SU-DHL-6 (cell line): ENCODE data around the gene ADGRE3.

Source experiments
- H2AFZ ChIP-seq: fragments of 200-600 bp; sonication (generic); 2 replicates; pipeline ENCODE4 v1.6.1; 2014; ENCODE audit warnings: low read depth, mild to moderate bottlenecking, moderate library complexity, mixed read lengths, antibody characterized with exemption, low read length; ENCODE audit not compliant: severe bottlenecking
- H3F3A ChIP-seq: fragments of 200-600 bp; shearing (Covaris generic); 2 replicates; pipeline ENCODE4 v1.6.0; 2016; ENCODE audit warnings: antibody characterized with exemption, mild to moderate bottlenecking; ENCODE audit not compliant: insufficient read depth
- H3K27ac ChIP-seq: fragments of 200-600 bp; sonication (generic); 2 replicates; pipeline ENCODE4 v1.5.1; 2016; ENCODE audit warnings: low read depth, mild to moderate bottlenecking, low read length, moderate library complexity, mixed read lengths
- H3K27me3 ChIP-seq: fragments of 200-600 bp; sonication (generic), shearing (Covaris generic); 2 replicates; pipeline ENCODE4 v1.6.0; 2014; ENCODE audit warnings: mild to moderate bottlenecking, low read length
- H3K36me3 ChIP-seq: fragments of 200-600 bp; sonication (generic); 2 replicates; pipeline ENCODE4 v1.6.1; 2014; ENCODE audit warnings: mild to moderate bottlenecking, low read length, mixed read lengths
- H3K4me2 ChIP-seq: fragments of 300-600, 200-600 bp; shearing (Covaris generic), sonication (generic); 2 replicates; pipeline ENCODE4 v1.6.0; 2014; ENCODE audit warnings: low read length, low read depth, mild to moderate bottlenecking; ENCODE audit not compliant: poor library complexity, severe bottlenecking
- H3K4me3 ChIP-seq: fragments of 200-600 bp; sonication (generic); 2 replicates; pipeline ENCODE4 v1.5.1; 2014; ENCODE audit warnings: antibody characterized with exemption, low read length, mild to moderate bottlenecking, mixed read lengths; ENCODE audit not compliant: insufficient read depth, poor library complexity, severe bottlenecking
- H3K79me2 ChIP-seq: fragments of 200-600 bp; sonication (generic); 2 replicates; pipeline ENCODE4 v1.6.1; 2014; ENCODE audit warnings: mild to moderate bottlenecking, low read length, moderate library complexity; ENCODE audit not compliant: insufficient read depth
- H3K9ac ChIP-seq: fragments of 200-600 bp; sonication (generic); 2 replicates; pipeline ENCODE4 v1.7.0; 2014; ENCODE audit warnings: mild to moderate bottlenecking, low read length
- H3K9me2 ChIP-seq: fragments of 200-600 bp; sonication (generic); replicated peaks from 2 replicates; pipeline ENCODE4 v1.6.1; 2014; ENCODE audit warnings: low read length; ENCODE audit not compliant: insufficient read depth
- H3K9me3 ChIP-seq: fragments of 200-600 bp; sonication (generic); 2 replicates; pipeline ENCODE4 v1.6.1; 2014; ENCODE audit warnings: low read length, mixed read lengths; ENCODE audit not compliant: insufficient read depth
- H4K20me1 ChIP-seq: fragments of 200-600 bp; sonication (generic); 2 replicates; pipeline ENCODE4 v1.6.1; 2014; ENCODE audit warnings: low read depth, mild to moderate bottlenecking, antibody characterized with exemption, low read length, moderate library complexity, mixed read lengths
- EZH2phosphoT487 ChIP-seq: fragments of 200-600 bp; sonication (generic), shearing (Covaris generic); conservative IDR thresholded peaks from 2 replicates; pipeline ENCODE4 v1.6.1; 2018; ENCODE audit warnings: mild to moderate bottlenecking, antibody characterized with exemption, low read length, moderate library complexity, mixed read lengths
- TF ChIP-seq, protein P1 (sequence below): fragments of 200-600 bp; sonication (generic); IDR thresholded peaks from one replicate; pipeline ENCODE4 v1.5.1; 2017; ENCODE audit warnings: antibody characterized with exemption, mild to moderate bottlenecking, low read length, moderate library complexity; ENCODE audit not compliant: insufficient read depth, poor library complexity, severe bottlenecking

Gene ADGRE3

GRCh38 chr19:14582894-14583340 lies 91.7 kb downstream of the ADGRE3 start, which contains the start of gene CLEC17A:
TSS of gene CLEC17A (plus strand) at chr19:14583084. CDS start at chr19:14583161, 77 bp downstream.
- no peak within 1 kb of the TSS for H2AFZ ChIP-seq
- no peak for TF ChIP-seq EZH2phosphoT487
- TF ChIP-seq, protein P1, sequence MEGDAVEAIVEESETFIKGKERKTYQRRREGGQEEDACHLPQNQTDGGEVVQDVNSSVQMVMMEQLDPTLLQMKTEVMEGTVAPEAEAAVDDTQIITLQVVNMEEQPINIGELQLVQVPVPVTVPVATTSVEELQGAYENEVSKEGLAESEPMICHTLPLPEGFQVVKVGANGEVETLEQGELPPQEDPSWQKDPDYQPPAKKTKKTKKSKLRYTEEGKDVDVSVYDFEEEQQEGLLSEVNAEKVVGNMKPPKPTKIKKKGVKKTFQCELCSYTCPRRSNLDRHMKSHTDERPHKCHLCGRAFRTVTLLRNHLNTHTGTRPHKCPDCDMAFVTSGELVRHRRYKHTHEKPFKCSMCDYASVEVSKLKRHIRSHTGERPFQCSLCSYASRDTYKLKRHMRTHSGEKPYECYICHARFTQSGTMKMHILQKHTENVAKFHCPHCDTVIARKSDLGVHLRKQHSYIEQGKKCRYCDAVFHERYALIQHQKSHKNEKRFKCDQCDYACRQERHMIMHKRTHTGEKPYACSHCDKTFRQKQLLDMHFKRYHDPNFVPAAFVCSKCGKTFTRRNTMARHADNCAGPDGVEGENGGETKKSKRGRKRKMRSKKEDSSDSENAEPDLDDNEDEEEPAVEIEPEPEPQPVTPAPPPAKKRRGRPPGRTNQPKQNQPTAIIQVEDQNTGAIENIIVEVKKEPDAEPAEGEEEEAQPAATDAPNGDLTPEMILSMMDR: no peak
- H3K36me3 ChIP-seq: no peaks in the 10 kb centered on the region
- peaks cover 23% of the 10 kb centered on the region for H3F3A ChIP-seq
- peak within 1 kb of the TSS; percentile 67 for H3K9ac ChIP-seq
- no peaks in the 10 kb centered on the region for H3K9me2 ChIP-seq
- H3K4me3 ChIP-seq: peak within 1 kb of the TSS; percentile 57
- H3K27me3 ChIP-seq: no peaks in the 10 kb centered on the region
- peaks cover 6% of the 10 kb centered on the region; the same call in 1 of the 2 replicates for H3K79me2 ChIP-seq
- no peak within 1 kb of the TSS for H3K27ac ChIP-seq
- H3K4me2 ChIP-seq: peak within 1 kb of the TSS; percentile 55
- no peaks in the 10 kb centered on the region for H3K9me3 ChIP-seq
- H4K20me1 ChIP-seq: no peaks in the 10 kb centered on the region

DNA sequence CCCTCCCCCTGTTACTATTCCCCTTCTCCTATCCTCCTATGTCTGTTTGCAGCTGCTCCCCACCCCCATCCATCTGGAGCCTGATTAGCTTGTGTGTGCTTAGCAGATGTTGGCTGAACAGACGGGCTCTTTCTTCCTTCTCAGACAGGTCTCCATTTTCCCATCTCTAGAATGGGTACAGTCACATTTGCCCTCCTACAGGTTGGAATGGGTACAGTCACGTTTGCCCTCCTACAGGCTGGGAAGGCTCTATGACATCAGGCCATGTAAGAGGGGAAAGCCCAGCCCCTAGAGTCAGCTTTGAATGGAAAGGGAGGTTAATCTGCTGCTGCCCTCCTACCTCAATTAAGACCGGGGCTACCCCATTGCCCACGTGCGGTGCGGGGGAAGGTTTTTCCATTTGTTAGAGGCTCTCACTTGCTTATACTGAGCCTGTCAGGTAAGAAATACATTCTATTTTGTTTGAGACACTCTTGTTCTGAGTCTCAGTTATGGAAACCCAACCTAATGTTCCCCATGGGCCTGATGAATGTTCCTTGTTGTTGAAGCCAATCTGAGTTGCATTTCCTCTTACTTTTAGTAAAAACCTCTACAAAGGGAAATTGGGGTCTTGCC lies 93.9 kb downstream of the ADGRE3 start:
- Histone ChIP-seq H3K4me2 (peak overlapping the region; percentile 35), H3K4me3 (no peak overlapping the region)

GRCh38 chr19:14577885-14578427 lies 96.7 kb downstream of the ADGRE3 start:
- H3K79me2 ChIP-seq: no peaks in the 10 kb centered on the region
- H3K9ac ChIP-seq: peak overlapping the region; percentile 27
- H3K27me3 ChIP-seq: no peaks in the 10 kb centered on the region
- H3F3A ChIP-seq: peaks cover 36% of the 10 kb centered on the region
- peak overlapping the region; percentile 23 for H3K4me2 ChIP-seq
- H3K4me3 ChIP-seq: no peak overlapping the region
- no peaks in the 10 kb centered on the region for H3K9me3 ChIP-seq
- H3K9me2 ChIP-seq: no peaks in the 10 kb centered on the region
- peak overlapping the region; percentile 69 for H3K27ac ChIP-seq
- H2AFZ ChIP-seq: peak overlapping the region; percentile 73
- H3K36me3 ChIP-seq: no peaks in the 10 kb centered on the region
- no peaks in the 10 kb centered on the region for H4K20me1 ChIP-seq
- TF ChIP-seq, protein P1: no peak

More for the DNA sequence above, 93.9 kb downstream of the ADGRE3 start:
- no peaks in the 10 kb centered on the region for H3K27me3 ChIP-seq
- peak overlapping the region; percentile 75 for H2AFZ ChIP-seq
- H3K27ac ChIP-seq: peak overlapping the region; percentile 72
- TF ChIP-seq, protein P1: no peak
- no peak for TF ChIP-seq EZH2phosphoT487
- no peaks in the 10 kb centered on the region for H3K36me3 ChIP-seq
- H3K9ac ChIP-seq: 0 out of 2 replicates have a peak overlapping the region, but pooled peaks have one; percentile 1
- H4K20me1 ChIP-seq: no peaks in the 10 kb centered on the region
- no peaks in the 10 kb centered on the region for H3K9me2 ChIP-seq
- H3F3A ChIP-seq: peaks cover 27% of the 10 kb centered on the region
- H3K9me3 ChIP-seq: no peaks in the 10 kb centered on the region
- peaks cover 6% of the 10 kb centered on the region; the same call in 1 of the 2 replicates for H3K79me2 ChIP-seq
